ENCODE results near the gene IL33. TPM values are rescaled to one million over a fixed set of nuclear protein-coding genes. Genes with fewer than 3 reads are reported as not detected.

Gene IL33
- total RNA-seq, 1 donor from 2014 or later = not detected

DNA sequence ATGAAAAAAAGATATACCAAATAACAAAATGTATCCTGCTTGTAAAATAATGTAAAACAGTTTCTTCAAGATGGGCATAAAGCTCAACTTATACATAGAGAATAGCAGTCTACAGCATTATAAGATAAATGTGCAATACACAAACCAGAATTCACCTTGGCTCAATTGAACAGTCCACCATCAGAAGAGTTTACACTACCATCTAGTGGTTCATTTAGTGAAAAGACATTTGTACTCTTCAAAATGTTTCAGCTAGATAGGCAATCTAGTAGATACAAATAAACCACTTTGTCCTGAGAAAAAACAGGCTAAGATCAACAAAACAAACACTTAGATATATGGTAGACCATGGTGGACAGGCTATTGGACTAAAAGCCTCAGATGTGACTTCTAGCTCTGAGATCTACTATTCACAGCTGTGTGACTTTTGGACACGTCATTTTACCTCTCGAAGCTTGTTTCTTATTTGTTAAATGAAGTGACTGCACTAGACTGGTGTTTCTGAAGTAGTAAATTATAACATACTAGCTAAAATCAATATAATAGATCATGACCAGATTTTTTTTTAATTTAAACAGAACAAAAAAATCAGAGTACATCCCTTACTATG lies 90.5 kb downstream of the IL33 start:
- H3K27ac Mint-ChIP-seq = no peak overlapping the region
- H3K27me3 Mint-ChIP-seq = no peaks in the 10 kb centered on the region
- DNase-seq (ENCODE audit: low spot score, unreplicated experiment) = no peak
- H3K4me1 Mint-ChIP-seq (ENCODE audit: low read depth) = no peaks in the 10 kb centered on the region
- no peak overlapping the region for H3K4me3 Mint-ChIP-seq (ENCODE audit: low read depth)
- H3K36me3 Mint-ChIP-seq (ENCODE audit: insufficient read depth) = no peaks in the 10 kb centered on the region
- H3K9me3 Mint-ChIP-seq (ENCODE audit: low read depth) = no peaks in the 10 kb centered on the region
- TF ChIP-seq, protein P1, sequence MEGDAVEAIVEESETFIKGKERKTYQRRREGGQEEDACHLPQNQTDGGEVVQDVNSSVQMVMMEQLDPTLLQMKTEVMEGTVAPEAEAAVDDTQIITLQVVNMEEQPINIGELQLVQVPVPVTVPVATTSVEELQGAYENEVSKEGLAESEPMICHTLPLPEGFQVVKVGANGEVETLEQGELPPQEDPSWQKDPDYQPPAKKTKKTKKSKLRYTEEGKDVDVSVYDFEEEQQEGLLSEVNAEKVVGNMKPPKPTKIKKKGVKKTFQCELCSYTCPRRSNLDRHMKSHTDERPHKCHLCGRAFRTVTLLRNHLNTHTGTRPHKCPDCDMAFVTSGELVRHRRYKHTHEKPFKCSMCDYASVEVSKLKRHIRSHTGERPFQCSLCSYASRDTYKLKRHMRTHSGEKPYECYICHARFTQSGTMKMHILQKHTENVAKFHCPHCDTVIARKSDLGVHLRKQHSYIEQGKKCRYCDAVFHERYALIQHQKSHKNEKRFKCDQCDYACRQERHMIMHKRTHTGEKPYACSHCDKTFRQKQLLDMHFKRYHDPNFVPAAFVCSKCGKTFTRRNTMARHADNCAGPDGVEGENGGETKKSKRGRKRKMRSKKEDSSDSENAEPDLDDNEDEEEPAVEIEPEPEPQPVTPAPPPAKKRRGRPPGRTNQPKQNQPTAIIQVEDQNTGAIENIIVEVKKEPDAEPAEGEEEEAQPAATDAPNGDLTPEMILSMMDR (IDR thresholded peaks at IDR 0.05; ENCODE audit: unreplicated experiment) = peak; percentile 67

Other genes with a start within 250 kb of the IL33 start
- 20.2 and 20.8 TPM in 2 replicates for gene RANBP6, start 200.2 kb upstream of the IL33 start, total RNA-seq
- not detected in 2 replicates for gene TPD52L3, start 112.6 kb downstream of the IL33 start, total RNA-seq
- gene UHRF2, start 197.4 kb downstream of the IL33 start, total RNA-seq = 88.6 and 89.9 TPM in 2 replicates